Aortic smooth muscle cell (primary cell): Measurements from ENCODE around the gene BOLA1. TPM values are rescaled to one million over a fixed set of nuclear protein-coding genes. Genes with fewer than 3 reads are reported as not detected.

Source experiments
- total RNA-seq: library from RNA; depleted of rRNA; stranded (reverse); fragments of >200 nt; gene quantifications from 2 replicates; pipeline ENCODE4 v1.2.3, GENCODE V29; 2014

Gene BOLA1, protein sequence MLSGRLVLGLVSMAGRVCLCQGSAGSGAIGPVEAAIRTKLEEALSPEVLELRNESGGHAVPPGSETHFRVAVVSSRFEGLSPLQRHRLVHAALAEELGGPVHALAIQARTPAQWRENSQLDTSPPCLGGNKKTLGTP
- 7.3 and 9.1 TPM in 2 replicates for total RNA-seq

DNA sequence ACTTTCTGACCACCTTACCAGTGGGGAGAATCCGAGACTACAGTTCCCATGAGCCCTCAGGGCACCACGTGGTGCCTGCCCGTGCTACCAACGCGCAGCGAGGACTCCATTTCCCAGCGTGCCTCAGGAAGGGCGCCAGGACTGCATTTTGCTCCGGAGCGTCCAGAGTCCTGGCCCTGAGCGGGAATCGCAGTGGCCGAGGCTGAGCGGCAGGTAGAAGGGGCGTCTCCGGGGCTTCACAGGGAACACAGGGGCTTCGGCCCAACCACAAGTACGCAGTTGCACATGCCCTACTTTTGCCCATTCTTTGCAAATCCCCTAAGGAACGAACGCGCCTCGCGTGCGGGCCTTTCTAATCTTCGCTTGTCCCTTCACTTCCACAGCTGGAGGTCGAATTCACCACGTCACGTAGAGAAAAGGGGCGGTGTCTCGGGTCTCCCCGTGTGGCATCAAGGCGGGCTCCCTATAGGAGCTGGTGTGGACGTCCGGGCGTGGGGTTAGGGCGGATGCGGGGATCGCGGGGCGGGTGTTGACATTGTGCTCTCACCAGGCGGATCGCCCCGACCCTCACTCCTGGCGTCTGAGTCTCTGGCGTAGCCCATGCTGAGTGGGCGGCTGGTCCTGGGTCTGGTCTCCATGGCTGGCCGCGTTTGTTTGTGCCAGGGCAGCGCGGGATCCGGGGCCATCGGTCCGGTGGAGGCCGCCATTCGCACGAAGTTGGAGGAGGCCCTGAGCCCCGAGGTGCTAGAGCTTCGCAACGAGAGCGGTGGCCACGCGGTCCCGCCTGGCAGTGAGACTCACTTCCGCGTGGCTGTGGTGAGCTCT is at the start of gene BOLA1:
TSS of gene BOLA1 (plus strand) at position 109 of the 825 bp plus-strand sequence. CDS start at position 601, 492 bp downstream.

DNA sequence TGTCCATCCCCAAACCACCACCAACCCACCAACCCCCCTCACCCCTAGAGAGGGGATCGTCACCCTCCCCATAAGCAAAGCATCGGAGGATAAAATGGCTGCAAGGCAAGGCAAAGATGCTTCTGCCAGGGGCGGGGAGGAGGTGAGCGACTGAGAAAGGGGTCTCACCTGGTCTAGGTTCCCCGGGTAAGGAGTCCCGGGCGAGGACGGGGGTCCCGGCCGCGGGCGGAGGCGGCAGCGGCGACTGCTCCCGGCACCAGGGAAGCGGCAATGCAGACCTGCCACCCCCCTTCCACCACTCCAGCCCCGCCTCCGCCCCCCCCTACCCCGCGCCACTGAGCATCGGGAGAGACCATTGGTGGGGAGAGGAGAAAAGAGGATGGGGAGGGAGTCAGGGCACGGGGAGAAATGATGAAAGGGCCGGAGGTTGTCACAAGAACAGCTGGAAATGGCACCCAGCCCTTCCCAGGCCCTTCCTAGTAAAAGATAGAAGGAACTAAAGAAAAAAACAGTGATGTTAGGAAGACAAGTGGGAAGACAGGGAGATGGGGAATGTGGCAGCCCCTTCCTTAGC is 18.3 kb downstream of the BOLA1 start, which contains the start of gene SV2A:
TSS of gene SV2A (minus strand) at position 274 of the 574 bp plus-strand sequence. CDS start 4,004 bp downstream, outside the sequence.

DNA sequence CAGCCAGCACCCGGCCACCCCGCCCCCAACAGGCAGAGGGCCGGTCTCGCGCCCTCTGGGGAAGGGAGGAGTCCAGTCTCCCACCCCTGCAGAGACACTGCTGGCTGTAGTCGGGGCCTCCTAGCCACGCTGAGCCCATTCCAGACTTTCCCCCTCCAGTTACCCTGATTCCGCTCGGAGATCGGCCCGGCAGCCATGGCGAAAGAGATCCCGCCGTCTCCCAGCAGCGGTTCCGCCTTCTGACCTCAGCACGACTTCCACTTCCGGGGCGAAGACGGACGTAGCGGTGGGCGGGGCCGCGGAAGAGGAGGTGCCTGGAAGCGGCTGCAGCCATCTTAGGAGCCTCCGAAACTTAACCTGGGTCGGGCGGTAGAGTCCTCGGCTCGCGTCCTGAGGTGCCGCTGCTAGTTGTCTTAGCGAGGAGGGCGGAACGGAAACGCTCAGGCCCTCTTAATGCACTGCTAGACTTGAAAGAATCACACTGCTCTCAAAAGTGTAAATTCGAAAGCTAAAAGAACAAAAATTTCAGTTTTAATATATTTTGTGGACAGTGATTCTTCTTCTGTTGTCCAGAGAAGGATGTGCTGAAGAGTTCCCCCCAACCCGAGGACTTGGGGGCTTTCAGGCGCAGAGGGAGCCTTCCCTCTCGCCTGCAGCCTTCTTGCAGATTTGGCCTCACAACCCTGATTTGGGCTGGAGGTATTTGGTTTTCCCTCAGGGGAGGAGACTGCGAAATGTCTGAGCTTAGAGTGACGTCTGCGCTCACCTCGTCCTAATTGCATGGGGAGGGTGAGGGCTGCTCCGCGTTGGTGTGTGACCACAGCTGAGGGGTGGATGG is 28.4 kb downstream of the BOLA1 start, which contains the start of gene SF3B4:
TSS of gene SF3B4 (minus strand) at position 241 of the 838 bp plus-strand sequence. CDS start at position 197, 44 bp downstream.

DNA sequence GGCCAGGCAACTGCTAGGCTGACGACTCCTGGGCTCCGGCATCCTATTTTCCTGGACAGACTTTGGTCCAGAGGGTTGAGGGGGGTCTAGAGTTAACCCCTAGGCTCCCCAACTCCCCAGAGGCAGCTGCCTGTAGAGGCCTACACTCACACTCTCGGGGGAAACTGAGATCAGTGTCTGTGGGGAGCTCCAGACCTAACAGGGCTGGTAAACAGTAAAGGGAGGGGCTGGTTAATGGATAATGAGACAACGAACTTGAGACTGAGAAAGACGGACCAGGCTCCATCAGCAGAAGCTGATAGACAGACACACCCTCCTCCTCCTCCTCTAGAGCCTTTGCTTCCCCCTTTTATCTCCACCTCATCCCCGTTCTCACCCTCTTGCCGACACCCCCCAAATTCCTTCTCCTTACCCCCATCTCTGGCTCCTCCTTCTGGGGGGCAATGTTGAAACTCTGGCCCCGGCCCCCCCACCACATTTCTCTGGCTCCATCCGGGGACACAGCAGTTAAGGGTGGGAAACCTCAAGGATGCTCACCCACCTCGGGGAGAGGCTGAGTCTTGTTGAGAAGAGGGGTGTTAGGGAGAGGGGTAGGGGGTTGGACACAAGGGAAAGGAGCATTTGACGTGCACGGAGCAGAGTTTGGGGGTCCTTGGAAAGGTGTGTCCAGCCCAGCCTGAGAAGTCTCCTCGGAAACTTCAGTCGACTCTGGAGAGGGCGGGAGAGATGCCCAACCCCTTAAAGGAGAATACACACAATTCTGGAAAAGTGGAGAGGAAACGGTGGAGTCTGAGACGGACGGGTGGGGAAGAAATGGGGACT is 37.0 kb downstream of the BOLA1 start, which contains the start of gene MTMR11:
TSS of gene MTMR11 (minus strand) at position 710 of the 822 bp plus-strand sequence. CDS start at position 478, 232 bp downstream.

Other genes starting within 250 kb of the BOLA1 start
- 0.37 and 0.40 TPM in 2 replicates for gene FCGR1A, start 116.9 kb upstream of the BOLA1 start, total RNA-seq
- 5.8 and 7.5 TPM in 2 replicates for gene SV2A, start 18.3 kb downstream of the BOLA1 start, total RNA-seq
- gene SF3B4, start 28.2 kb downstream of the BOLA1 start, total RNA-seq, result 8.5 and 14.7 TPM in 2 replicates
- 6.3 and 10.1 TPM in 2 replicates for gene MTMR11, start 37.3 kb downstream of the BOLA1 start, total RNA-seq
- 13.5 and 14.2 TPM in 2 replicates for gene OTUD7B, start 111.2 kb downstream of the BOLA1 start, total RNA-seq
- gene VPS45, start 168.2 kb downstream of the BOLA1 start, total RNA-seq, result 38.0 and 43.8 TPM in 2 replicates